Stimulated activated CD4-positive, alpha-beta T cell treated with anti-CD3 and anti-CD28 coated beads, Interleukin-1b, Interleukin-23, amount 100 ng/mL, for 48 hours (primary cell): ENCODE results near the gene CD46.

Experiments
- DNase-seq: peaks from one replicate; pipeline ENCODE4 v3.0.0-alpha.2; 2020

The CD46 gene

GRCh38 chr1:207817166-207817565 is 65.3 kb downstream of the CD46 start:
- DNase-seq: no peak

GRCh38 chr1:207817778-207818751 is 66.2 kb downstream of the CD46 start:
- no peak for DNase-seq

DNA sequence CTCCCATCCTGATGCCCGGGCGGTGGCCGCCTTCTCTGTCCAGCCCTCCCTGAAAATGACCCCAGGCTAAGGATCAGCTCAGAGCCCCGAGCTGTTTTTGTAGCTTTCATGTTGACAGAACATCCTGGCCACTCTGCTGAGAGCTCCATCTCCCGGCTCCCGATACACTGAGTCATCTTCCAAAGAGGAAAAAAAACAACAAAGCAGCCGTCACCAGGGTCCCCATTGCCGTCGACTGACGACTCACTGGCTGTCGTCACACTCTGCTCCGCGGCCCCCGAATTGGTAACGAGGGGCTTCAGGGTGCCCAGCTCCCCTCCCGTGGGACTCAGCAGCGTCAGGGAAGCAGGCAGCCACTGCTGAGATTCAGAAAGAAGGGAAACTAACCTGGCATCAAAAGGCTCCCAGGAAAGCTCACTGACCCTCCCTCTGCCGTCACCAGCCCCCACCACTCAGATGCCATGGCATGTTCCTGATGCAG is 67.2 kb downstream of the CD46 start:
- no peak for DNase-seq

- DNase-seq: no peak
Measured at GRCh38 chr1:207820568-207821463, 69.0 kb downstream of the CD46 start.

DNA sequence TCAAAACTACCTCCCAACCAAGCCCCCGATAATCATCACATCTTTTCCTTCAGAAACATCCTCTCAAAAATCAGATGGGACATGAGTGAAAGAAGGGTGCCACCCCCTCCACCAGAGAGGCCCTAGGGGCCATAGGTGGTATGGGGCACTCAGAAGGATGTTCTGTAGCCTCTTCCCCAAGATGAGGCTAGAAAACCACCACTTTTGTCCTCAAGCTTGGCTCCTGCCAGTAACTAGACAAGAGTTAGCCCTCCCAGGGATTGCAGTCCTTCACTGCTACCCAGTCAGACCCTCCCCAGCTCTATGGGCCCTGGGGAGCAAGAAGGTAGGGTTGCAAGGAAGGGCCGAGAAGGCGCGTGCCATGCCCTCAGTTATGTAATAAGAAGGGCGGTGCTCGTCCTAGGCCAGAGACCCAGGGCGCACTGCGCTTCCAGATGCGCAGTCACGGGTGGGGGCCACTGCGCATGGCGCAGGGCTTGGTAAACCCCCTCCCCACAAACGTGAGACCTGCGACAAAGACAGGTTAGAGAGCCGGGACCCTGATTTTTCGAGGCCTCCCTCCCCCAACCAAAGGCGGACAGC is 69.7 kb downstream of the CD46 start:
- DNase-seq: no peak

GRCh38 chr1:207822124-207822601 is 70.3 kb downstream of the CD46 start:
- DNase-seq: no peak

DNA sequence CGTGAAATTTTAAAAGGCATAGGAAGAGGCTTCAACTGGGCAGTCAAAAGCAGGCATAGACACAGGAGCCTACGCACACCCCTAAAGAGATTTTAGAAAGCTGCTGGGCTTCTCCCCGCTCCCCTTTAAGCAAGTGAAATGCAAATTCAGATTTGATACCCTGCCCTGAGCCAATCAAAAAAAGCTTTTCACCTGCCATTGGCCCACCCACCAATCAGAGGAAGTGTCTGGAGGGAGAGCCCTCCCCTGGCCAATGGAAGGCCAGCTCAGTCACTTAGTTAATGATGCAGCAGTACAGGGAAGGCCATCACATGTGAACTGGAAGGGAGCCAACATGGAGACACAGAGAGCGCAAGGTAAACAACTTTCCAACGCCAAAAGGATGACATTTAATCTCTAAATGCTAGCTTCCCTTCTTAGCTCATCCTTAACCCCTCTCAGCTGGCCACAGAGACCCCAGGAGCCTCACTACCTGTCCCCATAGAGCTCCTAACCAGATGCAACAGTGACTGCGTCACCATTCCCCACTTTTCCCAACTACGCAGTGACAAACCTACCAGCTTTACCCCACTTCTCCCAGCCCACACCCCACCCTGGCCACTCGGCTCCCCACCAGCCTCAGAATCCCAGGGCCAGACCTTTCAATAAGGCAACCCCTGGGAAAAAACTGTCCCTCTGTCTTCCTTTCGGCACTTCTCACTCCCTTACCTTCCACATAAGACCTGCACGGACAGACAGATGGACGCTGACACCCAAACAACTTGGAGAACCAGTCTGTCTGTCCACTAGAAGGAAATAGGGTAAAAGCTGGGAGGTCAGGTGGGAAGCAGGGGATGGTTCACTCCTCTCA is 71.0 kb downstream of the CD46 start:
- DNase-seq: peak; percentile 81

DNA sequence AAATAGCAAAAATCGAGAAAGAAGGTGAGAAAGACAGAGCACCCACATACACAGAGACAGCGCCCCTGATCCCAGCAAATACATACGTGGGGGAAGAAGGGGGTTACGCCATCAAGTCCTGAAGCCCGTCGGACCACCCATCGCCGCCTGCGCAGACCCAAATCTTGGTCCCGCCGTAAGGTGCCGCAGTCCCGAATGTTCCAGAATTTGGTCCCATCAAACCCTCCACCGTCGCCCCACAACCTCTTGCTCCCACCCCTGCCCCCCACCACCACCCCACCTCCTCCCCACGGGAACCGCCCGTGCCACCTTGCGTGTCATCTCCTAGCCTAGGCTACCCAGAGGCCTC is 71.7 kb downstream of the CD46 start:
- DNase-seq: no peak

- peak; percentile 88 for DNase-seq
Measured at GRCh38 chr1:207823880-207824566, 72.2 kb downstream of the CD46 start.

DNA sequence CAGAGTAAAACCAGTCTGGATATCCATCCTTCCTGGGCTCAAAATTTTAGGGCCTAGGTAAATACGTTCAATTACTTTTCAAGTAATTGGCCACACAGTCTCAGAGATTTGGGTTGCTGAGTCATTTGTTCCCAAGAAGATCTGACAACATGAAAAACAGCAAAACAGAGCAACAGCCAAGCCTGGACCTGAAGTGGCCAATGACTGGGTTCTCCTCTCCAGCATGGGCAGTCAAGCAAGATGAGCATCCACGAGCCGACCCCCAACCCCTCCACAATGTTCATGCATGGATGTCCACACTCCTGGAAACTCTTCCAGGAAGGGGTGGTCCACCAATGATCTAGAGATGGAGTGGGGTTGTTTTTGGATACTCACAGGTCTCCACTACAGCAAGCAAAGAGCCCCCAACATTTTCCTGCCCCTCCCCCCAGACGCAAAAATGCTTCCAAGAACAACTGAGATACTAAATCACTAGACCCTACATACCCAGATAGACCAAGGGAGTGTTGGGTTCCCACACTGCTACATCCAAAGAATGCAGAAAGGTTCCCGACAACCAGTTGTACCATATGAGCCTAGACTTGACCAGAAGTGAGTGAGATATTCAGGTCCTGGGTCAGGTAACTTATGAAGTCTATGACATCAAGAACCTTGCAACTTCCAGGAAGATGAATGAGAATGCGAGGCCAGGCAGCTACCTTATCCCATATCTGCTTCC is 73.0 kb downstream of the CD46 start:
- no peak for DNase-seq

GRCh38 chr1:207825409-207825695 is 73.5 kb downstream of the CD46 start:
- no peak for DNase-seq

GRCh38 chr1:207825719-207826556 is 74.1 kb downstream of the CD46 start:
- DNase-seq: peak; percentile 92

DNA sequence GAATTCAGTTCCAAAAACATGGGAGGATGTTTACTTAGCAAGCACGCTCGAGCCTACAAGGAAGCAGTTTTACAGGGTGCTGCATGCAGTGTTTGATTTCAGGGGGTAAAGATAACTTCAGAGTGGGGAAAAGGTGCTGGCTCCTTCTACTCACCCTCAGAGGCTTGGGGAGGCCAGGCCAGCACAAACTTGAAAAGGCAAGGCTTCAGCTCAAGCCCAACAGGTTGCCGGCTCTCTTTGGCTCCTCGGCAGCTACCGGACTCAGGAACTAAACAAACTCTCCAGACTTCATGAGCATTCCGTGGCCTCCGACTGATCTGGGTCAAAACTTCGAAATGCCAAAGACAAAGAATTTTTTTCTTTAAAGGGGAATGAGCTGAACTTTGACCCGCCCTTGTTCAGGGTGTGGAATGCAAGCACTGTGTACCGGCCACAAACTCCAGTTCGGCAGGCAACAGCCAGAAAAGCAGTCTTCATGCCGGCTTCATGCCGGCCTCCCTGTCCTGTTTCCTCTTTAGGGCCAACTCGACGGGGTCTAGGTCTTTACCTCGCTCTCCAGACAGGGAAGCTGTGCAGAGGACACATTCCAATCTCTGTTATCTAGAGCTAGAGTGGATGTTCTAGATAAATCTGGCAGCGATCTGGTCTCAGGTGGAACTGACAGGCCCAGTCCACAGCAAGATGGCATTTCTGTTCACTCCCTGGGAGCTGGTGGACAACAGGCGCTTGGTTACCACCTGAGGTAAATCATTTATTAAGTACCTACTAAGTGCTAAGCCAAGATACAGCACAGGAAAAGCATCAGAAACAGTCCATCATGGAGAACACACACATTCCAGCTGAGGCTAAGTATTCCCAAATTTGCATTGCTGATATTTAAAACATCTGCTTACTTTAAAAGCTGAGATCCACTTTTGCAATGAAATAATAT is 75.0 kb downstream of the CD46 start:
- DNase-seq: no peak

DNA sequence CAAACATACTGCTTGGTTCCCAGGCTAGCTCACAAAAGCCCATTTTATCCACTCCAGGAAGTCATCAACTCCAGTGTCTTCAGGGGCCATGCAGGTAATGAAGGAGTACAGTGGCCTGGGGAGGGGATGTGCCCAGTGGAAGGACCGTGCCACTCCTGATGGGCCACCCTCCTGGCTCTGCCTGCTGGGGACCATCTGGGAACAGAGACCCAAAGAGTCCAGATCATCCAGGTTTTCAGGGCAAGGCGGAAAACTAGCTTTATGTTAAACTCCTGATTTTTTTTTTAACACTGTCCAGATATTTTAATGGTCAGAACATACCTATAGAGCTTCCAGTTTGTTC is 75.6 kb downstream of the CD46 start:
- no peak for DNase-seq

DNA sequence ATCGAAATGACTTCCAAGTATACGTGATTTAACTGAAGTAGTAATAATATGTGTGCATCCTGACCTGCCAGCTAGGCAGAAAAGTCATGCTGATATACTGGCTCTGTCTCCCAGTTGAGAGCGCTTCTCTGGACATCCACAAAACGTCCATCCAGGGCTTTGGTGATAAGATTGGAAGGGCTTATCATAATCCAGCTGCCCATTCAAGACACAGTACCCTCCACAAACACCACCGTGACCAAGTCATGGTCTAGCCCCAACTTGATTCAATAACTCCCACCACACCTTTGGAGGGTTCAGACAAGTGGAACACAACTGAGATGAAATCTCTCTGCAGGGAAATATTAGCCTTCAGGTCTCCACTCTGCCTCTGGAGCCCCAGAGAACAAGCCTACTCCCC is 76.2 kb downstream of the CD46 start:
- DNase-seq: no peak

- DNase-seq: peak; percentile 61
Measured at GRCh38 chr1:207828485-207829158, 76.8 kb downstream of the CD46 start.

- no peak for DNase-seq
Measured at GRCh38 chr1:207829576-207829975, 77.7 kb downstream of the CD46 start.

DNA sequence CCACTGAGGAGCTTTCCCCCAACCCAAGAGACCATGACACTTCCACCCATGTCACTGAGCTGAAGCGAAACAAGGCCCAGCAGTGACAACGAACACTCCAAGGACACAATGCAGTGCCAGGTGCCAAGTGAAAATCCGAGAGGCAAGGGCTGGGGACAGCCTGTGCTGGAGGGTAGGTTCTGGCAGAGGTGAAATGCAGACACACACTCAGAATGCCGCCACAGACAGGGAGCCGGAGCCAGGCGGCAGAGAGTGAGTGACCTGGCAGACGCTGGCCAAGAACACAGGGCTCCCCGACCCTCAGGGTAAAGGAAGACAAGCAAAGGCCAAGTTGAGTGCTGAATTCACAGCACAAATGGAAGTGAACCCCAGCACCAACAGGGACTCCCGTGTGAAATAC is 78.9 kb downstream of the CD46 start:
- no peak for DNase-seq
